Measurements from ENCODE around the gene NEK3. TPM values are rescaled to one million over a fixed set of nuclear protein-coding genes. Genes with fewer than 3 reads are reported as not detected.

Gene NEK3
- total RNA-seq, 4 donors from 2014 or later, result 2.2 to 9.0 (median 5.8) TPM

DNA sequence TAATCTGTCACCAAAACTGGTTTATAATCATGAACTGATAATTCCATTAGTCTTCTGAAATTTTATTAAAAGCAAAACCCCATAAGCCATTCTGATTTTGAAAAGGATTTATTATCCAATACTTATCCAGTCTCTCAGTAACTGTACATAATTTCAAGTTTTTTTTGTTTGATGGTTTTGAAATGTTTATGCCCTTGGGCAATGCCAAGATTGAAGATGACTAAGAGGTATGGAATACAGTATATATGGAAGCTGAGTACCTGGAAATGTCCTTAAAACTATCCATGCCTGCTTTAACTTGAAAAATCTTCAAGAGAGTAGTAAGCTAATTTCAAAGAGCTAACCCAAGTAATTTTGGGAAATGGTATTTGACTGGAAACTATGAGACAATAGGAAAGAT is 28.8 kb downstream of the NEK3 start:
- DNase-seq, result no peak
- TF ChIP-seq POLR2A (IDR thresholded peaks at IDR 0.05), result no peak
- TF ChIP-seq, protein P1, sequence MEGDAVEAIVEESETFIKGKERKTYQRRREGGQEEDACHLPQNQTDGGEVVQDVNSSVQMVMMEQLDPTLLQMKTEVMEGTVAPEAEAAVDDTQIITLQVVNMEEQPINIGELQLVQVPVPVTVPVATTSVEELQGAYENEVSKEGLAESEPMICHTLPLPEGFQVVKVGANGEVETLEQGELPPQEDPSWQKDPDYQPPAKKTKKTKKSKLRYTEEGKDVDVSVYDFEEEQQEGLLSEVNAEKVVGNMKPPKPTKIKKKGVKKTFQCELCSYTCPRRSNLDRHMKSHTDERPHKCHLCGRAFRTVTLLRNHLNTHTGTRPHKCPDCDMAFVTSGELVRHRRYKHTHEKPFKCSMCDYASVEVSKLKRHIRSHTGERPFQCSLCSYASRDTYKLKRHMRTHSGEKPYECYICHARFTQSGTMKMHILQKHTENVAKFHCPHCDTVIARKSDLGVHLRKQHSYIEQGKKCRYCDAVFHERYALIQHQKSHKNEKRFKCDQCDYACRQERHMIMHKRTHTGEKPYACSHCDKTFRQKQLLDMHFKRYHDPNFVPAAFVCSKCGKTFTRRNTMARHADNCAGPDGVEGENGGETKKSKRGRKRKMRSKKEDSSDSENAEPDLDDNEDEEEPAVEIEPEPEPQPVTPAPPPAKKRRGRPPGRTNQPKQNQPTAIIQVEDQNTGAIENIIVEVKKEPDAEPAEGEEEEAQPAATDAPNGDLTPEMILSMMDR (IDR thresholded peaks at IDR 0.05), result no peak
- no peak overlapping the region for H3K27ac ChIP-seq
- H3K36me3 ChIP-seq, result peaks cover 0 to 47% (median 4%) of the 10 kb centered on the region in 3 donors
- no peaks in the 10 kb centered on the region for H3K9me3 ChIP-seq
- no peaks in the 10 kb centered on the region for H3K27me3 ChIP-seq
- peaks cover 4 to 24% (median 11%) of the 10 kb centered on the region in 3 donors for H3K4me1 ChIP-seq
- intact Hi-C loops (cut with DNase I), result no loop called here
- H3K4me3 ChIP-seq, result no peak overlapping the region

DNA sequence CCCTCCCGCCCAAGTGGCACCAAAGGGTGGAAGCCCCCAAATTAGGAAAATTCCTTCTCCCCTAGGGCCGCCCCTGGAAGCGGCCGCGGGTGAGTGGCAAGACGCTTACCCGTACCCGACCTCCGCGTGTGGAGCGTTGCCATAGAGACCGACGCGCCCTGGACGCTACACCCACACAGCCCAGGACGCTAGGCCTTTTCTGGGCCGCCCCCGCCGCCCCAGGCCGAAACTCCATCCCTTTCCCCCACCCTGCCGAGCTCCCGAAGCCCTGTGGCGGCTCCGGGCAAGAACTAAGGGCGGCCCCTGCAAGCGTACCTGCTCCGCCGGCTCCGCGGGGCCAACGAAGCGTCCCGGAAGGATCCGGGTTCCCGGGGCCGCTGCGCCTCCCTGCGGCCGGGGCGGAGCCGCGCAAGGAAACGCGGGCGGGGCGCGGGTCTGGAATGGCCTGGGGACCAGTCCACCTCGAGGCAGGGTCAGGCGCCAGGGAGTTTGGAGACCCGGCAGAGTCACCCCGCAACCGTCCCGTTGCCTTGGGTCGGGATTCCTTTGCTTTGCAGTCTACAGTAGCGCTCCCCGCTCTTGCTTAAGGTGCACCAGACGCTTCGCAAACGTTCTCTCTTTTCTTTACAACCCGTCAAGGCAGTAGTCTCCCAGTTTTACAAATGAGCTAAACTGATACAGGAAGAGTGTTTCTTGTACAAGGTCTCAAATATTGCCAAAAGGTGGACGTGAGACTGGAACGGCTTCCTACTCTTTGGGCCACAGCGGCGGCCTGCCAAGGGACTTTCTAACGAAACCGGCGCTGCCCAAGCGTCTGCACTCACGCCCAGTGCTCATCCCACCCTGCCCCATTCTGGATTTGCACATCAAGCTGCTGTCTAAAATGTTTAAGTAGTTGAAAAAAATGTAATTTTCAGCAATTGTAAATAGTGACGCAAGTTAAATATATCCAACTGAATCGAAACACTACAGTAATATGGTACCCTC is 30.4 kb downstream of the NEK3 start, which contains the start of gene NEK5:
NEK5 (minus strand) TSS at position 360 of the 987 bp plus-strand sequence. CDS start 1,591 bp downstream, outside the sequence.
- intact Hi-C loops (cut with DNase I), result loop anchor here (5.0 to 10.0 kb wide), 3 partner anchors 122 to 312 kb away; no protein-coding TSS in a partner anchor
- Histone ChIP-seq H3K9me3 (no peaks in the 10 kb centered on the region), H3K4me3 (peak within 1 kb of the TSS; percentile 51 to 69 (median 66)), H3K36me3 (peaks cover 0 to 31% (median 4%) of the 10 kb centered on the region in 3 donors), H3K27ac (peak within 1 kb of the TSS in 3 of 4 donors; percentile 1 to 51 (median 16)), H3K27me3 (no peaks in the 10 kb centered on the region), H3K4me1 (peaks cover 4 to 24% (median 11%) of the 10 kb centered on the region in 3 donors)
- TF ChIP-seq POLR2A (IDR thresholded peaks at IDR 0.05), result no peak
- TF ChIP-seq, protein P1 (IDR thresholded peaks at IDR 0.05), result peak; percentile 45 to 80 (median 69)
- no peak for DNase-seq
- WGBS, 2 donors, result 27 to 47% methylated on average over 17 to 24 of the region's 71 CpGs

DNA sequence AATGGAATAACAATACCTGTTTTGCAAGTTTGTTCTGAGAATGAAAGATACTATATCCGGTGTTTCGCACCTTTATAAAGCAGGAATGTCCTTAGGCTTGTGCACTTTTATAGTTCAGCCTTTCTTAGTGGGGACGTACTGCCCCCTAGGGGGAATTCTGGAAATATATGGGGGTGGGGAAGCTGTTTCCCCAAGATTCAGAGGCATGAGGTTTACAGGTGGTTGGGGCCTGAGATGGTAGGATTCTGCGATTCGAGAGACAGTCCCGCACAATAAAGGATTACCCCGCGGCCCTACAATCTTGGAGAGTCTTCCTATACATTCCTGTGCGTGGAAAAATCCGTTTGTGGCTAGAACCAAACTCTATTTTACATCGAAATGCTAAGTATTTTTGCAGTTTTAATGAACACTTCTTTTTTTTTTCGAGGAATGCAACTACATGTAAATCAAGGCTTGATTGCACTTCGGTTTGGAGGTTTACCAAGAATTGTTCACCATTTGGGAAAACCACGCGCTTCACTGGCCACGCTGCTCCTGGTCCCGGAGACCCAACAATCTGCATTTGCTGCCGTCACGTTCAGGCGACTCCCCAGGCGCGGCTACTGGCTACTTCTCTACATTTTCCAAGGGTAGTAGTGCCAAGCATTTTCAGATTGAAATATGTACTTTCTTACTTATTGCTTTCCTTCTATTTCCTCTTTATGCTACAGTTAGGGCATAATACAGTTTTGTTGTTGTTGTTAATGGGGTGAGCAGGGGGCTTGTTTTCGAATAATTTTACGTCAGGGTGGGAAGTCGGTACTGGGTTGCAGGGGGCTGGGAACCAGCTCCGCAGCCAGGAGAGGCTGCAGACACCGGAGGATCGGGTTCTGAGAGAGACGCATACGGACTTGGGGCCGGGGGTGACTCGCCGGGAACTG is 31.4 kb downstream of the NEK3 start:
- no peaks in the 10 kb centered on the region for H3K9me3 ChIP-seq
- no peak for TF ChIP-seq POLR2A (IDR thresholded peaks at IDR 0.05)
- TF ChIP-seq, protein P1 (IDR thresholded peaks at IDR 0.05), result peak; percentile 70 to 81 (median 79)
- H3K36me3 ChIP-seq, result peaks cover 0 to 21% (median 4%) of the 10 kb centered on the region in 3 donors
- H3K4me1 ChIP-seq, result peaks cover 4 to 24% (median 11%) of the 10 kb centered on the region in 3 donors
- 1 to 3% methylated on average over 22 to 26 of the region's 33 CpGs for WGBS, 2 donors
- no peak for DNase-seq
- H3K4me3 ChIP-seq, result peak overlapping the region; percentile 51 to 69 (median 66)
- intact Hi-C loops (cut with DNase I), result loop anchor here (5.0 to 10.0 kb wide), 3 partner anchors 121 to 311 kb away; no protein-coding TSS in a partner anchor
- H3K27ac ChIP-seq, result peak overlapping the region in 3 of 4 donors; percentile 1 to 51 (median 16)
- no peaks in the 10 kb centered on the region for H3K27me3 ChIP-seq

DNA sequence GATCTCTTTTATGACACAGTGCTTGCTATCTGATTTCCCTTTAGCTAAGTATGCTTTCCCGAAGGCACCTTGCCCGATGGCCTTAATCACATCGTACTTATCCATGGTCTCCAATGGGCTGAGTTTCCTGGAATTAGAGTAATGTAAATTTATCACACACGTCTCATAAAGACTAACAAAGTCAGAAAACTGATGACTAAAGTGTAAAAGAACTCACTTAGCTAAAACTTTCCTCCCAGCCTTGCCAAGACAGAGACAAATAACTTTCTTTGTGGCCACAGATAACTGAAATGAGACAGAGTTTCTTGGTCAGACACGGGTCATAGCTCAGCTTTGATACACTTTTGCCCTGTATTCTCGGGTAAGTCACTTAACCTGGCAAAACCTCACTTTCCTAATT is 32.0 kb downstream of the NEK3 start:
- peak overlapping the region in 1 of 4 donors; percentile 69 for H3K4me3 ChIP-seq
- WGBS, 2 donors, result 24 to 28% methylated on average over 6 of the region's 6 CpGs

More for the DNA sequence above, 32.0 kb downstream of the NEK3 start:
- Histone ChIP-seq H3K27me3 (no peaks in the 10 kb centered on the region), H3K4me1 (peaks cover 4 to 24% (median 11%) of the 10 kb centered on the region in 3 donors), H3K9me3 (no peaks in the 10 kb centered on the region), H3K36me3 (peaks cover 0 to 15% (median 3%) of the 10 kb centered on the region in 3 donors), H3K27ac (no peak overlapping the region)
- no peak for DNase-seq
- intact Hi-C loops (cut with DNase I), result loop anchor here (5.0 to 10.0 kb wide), 3 partner anchors 120 to 310 kb away; no protein-coding TSS in a partner anchor
- TF ChIP-seq, protein P1 (IDR thresholded peaks at IDR 0.05), result no peak
- no peak for TF ChIP-seq POLR2A (IDR thresholded peaks at IDR 0.05)
